ENCODE measurements around the gene VSTM1. TPM values are rescaled to one million over a fixed set of nuclear protein-coding genes. Genes with fewer than 3 reads are reported as not detected.
A peak's percentile ranks its signal among the peaks of the same experiment; 100 is the strongest.

The VSTM1 gene
- total and polyA plus RNA-seq, 4 donors, result 1.4 to 4.5 (median 3.6) TPM; not detected in 1

DNA sequence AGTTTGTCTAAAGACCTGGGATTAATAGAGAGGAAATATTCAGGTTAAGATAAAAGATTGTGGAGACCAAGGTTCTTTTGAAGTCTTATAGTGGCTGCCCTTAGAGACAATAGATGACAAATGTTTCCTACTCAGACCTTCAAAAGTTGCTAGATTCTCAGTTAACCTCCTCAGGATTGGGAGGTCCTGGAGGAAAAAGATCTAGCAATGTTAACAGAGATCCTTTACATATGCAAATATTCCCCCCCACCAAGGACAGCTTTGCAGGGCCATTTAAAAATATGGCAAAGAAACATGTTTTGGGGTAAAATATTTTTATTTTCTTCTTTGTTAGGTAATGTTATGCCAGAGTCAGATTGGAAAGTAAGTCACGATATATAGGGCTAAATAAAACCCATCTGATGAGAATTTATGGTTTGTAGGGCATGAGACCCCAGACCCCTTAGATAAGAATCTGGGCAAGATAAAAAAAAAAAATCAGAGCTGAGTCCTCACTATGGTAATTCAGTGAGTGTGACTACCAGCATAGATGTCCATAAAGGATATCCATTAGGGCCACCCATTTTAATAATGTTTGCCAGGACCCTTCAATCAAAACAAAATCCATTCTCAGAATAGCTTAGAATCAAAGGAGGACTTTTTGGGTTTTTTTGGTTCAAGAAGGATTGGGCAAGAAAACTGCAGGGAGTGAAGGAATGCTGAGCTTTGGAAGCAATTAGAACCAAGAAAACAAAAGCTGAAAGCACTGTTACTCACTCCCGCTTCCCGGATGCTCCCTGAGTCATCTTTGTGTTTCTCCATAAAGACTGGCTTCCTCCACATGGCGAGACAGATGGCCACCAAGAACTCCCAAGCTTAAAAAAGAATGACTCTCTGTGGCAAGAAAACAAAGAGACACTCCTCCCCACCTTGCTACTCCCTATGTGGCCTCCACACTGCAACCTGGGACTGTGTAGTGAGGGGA lies 28.2 kb downstream of the VSTM1 start:
- no peak for ATAC-seq (ENCODE audit: insufficient read depth, low FRiP score)
- no peaks in the 10 kb centered on the region for H3K36me3 ChIP-seq (ENCODE audit: control insufficient read depth in 4 of 4, insufficient read depth in 4 of 4, low read length in 4 of 4)
- H3K4me3 ChIP-seq, result no peak overlapping the region
- WGBS, 2 donors, result 57% methylated on average over 4 of the region's 4 CpGs
- H3K4me1 ChIP-seq (ENCODE audit: control insufficient read depth in 5 of 5, insufficient read depth in 5 of 5, low read length in 5 of 5), result no peaks in the 10 kb centered on the region
- no peaks in the 10 kb centered on the region for H3K9me3 ChIP-seq (ENCODE audit: control insufficient read depth in 4 of 4, insufficient read depth in 3 of 4, low read length in 3 of 4)
- H3K27me3 ChIP-seq (ENCODE audit: control insufficient read depth in 3 of 3, insufficient read depth in 3 of 3, low read length in 2 of 3), result peaks cover 0 to 2% (median 0%) of the 10 kb centered on the region in 3 donors
- TF ChIP-seq, protein P1, sequence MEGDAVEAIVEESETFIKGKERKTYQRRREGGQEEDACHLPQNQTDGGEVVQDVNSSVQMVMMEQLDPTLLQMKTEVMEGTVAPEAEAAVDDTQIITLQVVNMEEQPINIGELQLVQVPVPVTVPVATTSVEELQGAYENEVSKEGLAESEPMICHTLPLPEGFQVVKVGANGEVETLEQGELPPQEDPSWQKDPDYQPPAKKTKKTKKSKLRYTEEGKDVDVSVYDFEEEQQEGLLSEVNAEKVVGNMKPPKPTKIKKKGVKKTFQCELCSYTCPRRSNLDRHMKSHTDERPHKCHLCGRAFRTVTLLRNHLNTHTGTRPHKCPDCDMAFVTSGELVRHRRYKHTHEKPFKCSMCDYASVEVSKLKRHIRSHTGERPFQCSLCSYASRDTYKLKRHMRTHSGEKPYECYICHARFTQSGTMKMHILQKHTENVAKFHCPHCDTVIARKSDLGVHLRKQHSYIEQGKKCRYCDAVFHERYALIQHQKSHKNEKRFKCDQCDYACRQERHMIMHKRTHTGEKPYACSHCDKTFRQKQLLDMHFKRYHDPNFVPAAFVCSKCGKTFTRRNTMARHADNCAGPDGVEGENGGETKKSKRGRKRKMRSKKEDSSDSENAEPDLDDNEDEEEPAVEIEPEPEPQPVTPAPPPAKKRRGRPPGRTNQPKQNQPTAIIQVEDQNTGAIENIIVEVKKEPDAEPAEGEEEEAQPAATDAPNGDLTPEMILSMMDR (IDR thresholded peaks at IDR 0.05; ENCODE audit: control extremely low read depth, extremely low read depth), result no peak
- DNase-seq, result no peak
- no peak overlapping the region for H3K9ac ChIP-seq (ENCODE audit: insufficient read depth in 1 of 2, low read length in 2 of 2)
- no peak overlapping the region for H3K27ac ChIP-seq (ENCODE audit: low read depth in 1 of 2, low read length in 1 of 2)

DNA sequence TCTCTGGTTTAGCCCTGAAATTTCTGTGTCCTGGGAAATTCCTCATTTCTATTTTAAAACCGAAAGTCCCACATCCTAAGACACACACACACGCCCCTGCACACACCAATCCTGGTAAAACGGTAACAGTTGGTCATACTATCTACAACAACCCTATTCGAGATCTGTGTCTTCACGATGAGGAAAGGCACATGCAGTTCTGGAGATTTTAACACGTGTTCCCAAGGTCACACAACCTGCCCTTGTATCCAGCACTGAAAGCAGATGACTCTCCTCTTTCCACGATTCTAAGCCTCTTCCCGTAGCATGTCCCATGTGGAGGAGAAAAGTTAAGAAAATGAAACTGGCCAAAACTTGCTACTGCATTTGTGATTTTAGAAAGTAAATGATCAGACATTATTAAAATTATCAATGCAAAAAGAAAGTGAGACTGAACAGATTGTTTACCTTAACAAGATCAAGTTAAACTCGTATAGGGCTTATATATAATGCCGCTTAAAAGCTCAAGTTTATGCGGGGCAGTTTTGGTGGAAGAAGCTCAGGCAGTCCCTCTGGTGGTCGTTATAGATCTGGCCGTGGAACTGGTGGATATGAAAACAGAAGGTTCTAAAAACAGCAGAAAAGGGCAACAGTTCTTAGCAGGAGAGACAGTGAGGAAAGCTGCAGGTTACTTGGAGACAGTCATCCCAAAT lies 32.7 kb downstream of the VSTM1 start:
- Histone ChIP-seq H3K4me3 (no peak overlapping the region), H3K4me1 (ENCODE audit: control insufficient read depth in 5 of 5, insufficient read depth in 5 of 5, low read length in 5 of 5) (no peaks in the 10 kb centered on the region), H3K27me3 (ENCODE audit: control insufficient read depth in 3 of 3, insufficient read depth in 3 of 3, low read length in 2 of 3) (peaks cover 0 to 2% (median 0%) of the 10 kb centered on the region in 3 donors), H3K9me3 (ENCODE audit: control insufficient read depth in 4 of 4, insufficient read depth in 3 of 4, low read length in 3 of 4) (no peaks in the 10 kb centered on the region), H3K9ac (ENCODE audit: insufficient read depth in 1 of 2, low read length in 2 of 2) (no peak overlapping the region), H3K27ac (ENCODE audit: low read depth in 1 of 2, low read length in 1 of 2) (no peak overlapping the region), H3K36me3 (ENCODE audit: control insufficient read depth in 4 of 4, insufficient read depth in 4 of 4, low read length in 4 of 4) (no peaks in the 10 kb centered on the region)
- no peak for ATAC-seq (ENCODE audit: insufficient read depth, low FRiP score)
- DNase-seq, result peak in 1 of 3 donors; percentile 2
- TF ChIP-seq, protein P1 (IDR thresholded peaks at IDR 0.05; ENCODE audit: control extremely low read depth, extremely low read depth), result no peak
- 40 to 47% methylated on average over 13 of the region's 13 CpGs for WGBS, 2 donors

GRCh38 chr19:54029930-54030490 lies 33.7 kb downstream of the VSTM1 start:
- ATAC-seq (ENCODE audit: insufficient read depth, low FRiP score), result no peak
- Histone ChIP-seq H3K4me3 (no peak overlapping the region), H3K27ac (ENCODE audit: low read depth in 1 of 2, low read length in 1 of 2) (no peak overlapping the region), H3K9me3 (ENCODE audit: control insufficient read depth in 4 of 4, insufficient read depth in 3 of 4, low read length in 3 of 4) (no peaks in the 10 kb centered on the region), H3K4me1 (ENCODE audit: control insufficient read depth in 5 of 5, insufficient read depth in 5 of 5, low read length in 5 of 5) (no peaks in the 10 kb centered on the region), H3K27me3 (ENCODE audit: control insufficient read depth in 3 of 3, insufficient read depth in 3 of 3, low read length in 2 of 3) (peaks cover 0 to 2% (median 0%) of the 10 kb centered on the region in 3 donors), H3K36me3 (ENCODE audit: control insufficient read depth in 4 of 4, insufficient read depth in 4 of 4, low read length in 4 of 4) (no peaks in the 10 kb centered on the region), H3K9ac (ENCODE audit: insufficient read depth in 1 of 2, low read length in 2 of 2) (no peak overlapping the region)
- WGBS, 2 donors, result 35 to 44% methylated on average over 9 of the region's 9 CpGs
- DNase-seq, result peak; percentile 36 to 42 (median 39)
- TF ChIP-seq, protein P1 (IDR thresholded peaks at IDR 0.05; ENCODE audit: control extremely low read depth, extremely low read depth), result peak; percentile 53
